ENCODE data around the gene TAF11L10.
"Not testable (repeated sequence)": the region's sequence is repeated elsewhere in the genome, so short reads cannot be mapped to it uniquely, and the experiment has no call there.

Gene TAF11L10

DNA sequence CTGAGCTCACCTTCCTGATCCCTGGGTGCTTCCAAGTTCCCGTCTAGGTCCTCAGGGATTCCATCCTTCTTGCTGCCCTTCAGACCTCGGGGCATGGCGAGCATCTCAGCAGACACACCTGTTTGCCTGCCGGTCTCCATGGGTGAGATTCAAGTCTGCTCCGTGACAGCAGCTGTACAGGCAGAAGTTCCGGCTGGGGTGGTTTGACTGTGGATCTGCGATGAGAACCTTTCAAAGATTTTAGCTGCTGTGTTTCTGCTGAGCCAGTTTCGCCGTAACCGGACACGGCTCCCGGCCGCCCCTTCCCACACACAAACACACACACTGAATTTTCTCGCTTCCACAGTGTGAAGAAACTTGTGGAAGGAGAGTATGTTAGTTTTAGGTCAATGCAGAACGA lies 3.4 kb downstream of the TAF11L10 start, which contains the start of gene TAF11L9:
TAF11L9 (minus strand) TSS at position 140 of the 400 bp plus-strand sequence.
- not testable (repeated sequence) for H3K9me3 ChIP-seq (ENCODE audit: control insufficient read depth, insufficient read depth, low read length); H3K27me3 ChIP-seq (ENCODE audit: control insufficient read depth, insufficient read depth, low read length)
- WGBS (ENCODE audit: insufficient coverage, insufficient read length), result no CpG with 5 or more reads among the region's 15 CpGs

DNA sequence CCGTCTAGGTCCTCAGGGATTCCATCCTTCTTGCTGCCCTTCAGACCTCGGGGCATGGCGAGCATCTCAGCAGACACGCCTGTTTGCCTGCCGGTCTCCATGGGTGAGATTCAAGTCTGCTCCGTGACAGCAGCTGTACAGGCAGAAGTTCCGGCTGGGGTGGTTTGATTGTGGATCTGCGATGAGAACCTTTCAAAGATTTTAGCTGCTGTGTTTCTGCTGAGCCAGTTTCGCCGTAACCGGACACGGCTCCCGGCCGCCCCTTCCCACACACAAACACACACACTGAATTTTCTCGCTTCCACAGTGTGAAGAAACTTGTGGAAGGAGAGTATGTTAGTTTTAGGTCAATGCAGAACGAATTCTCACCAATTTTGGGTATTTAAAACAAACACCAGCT lies 6.8 kb downstream of the TAF11L10 start, which contains the start of gene TAF11L8:
TAF11L8 (minus strand) TSS at position 101 of the 400 bp plus-strand sequence.
- not testable (repeated sequence) for H3K36me3 ChIP-seq (ENCODE audit: control insufficient read depth, insufficient read depth, low read length); H3K4me3 ChIP-seq (ENCODE audit: low read length); DNase-seq (ENCODE audit: low read depth, low spot score); H3K27ac ChIP-seq (ENCODE audit: low read length); H3K9me3 ChIP-seq (ENCODE audit: control insufficient read depth, insufficient read depth, low read length); H3K4me1 ChIP-seq (ENCODE audit: control insufficient read depth, insufficient read depth, low read length); H3K27me3 ChIP-seq (ENCODE audit: control insufficient read depth, insufficient read depth, low read length)
- no CpG with 5 or more reads among the region's 16 CpGs for WGBS (ENCODE audit: insufficient coverage, insufficient read length)

More for the DNA sequence above, 3.4 kb downstream of the TAF11L10 start, which contains the start of gene TAF11L9:
- not testable (repeated sequence) for H3K4me1 ChIP-seq (ENCODE audit: control insufficient read depth, insufficient read depth, low read length); H3K4me3 ChIP-seq (ENCODE audit: low read length); DNase-seq (ENCODE audit: low read depth, low spot score); H3K36me3 ChIP-seq (ENCODE audit: control insufficient read depth, insufficient read depth, low read length); H3K27ac ChIP-seq (ENCODE audit: low read length)

DNA sequence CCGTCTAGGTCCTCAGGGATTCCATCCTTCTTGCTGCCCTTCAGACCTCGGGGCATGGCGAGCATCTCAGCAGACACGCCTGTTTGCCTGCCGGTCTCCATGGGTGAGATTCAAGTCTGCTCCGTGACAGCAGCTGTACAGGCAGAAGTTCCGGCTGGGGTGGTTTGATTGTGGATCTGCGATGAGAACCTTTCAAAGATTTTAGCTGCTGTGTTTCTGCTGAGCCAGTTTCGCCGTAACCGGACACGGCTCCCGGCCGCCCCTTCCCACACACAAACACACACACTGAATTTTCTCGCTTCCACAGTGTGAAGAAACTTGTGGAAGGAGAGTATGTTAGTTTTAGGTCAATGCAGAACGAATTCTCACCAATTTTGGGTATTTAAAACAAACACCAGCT lies 12.0 kb downstream of the TAF11L10 start, which contains the start of gene TAF11L7:
TAF11L7 (minus strand) TSS at position 101 of the 400 bp plus-strand sequence.
- H3K4me3 ChIP-seq (ENCODE audit: low read length); H3K27me3 ChIP-seq (ENCODE audit: control insufficient read depth, insufficient read depth, low read length); H3K4me1 ChIP-seq (ENCODE audit: control insufficient read depth, insufficient read depth, low read length); DNase-seq (ENCODE audit: low read depth, low spot score); H3K27ac ChIP-seq (ENCODE audit: low read length); H3K36me3 ChIP-seq (ENCODE audit: control insufficient read depth, insufficient read depth, low read length); H3K9me3 ChIP-seq (ENCODE audit: control insufficient read depth, insufficient read depth, low read length): not testable (repeated sequence)
- WGBS (ENCODE audit: insufficient coverage, insufficient read length), result no CpG with 5 or more reads among the region's 16 CpGs
